Parathyroid adenoma (tissue), 2 donors: ENCODE data around the gene FSTL5.

ENCODE experiments used
- H2AFZ ChIP-seq: fragments of 300-600 bp; sonication (generic); one replicate; pipeline ENCODE4 v1.7.0; 2017; ENCODE audit warnings: antibody characterized with exemption, mild to moderate bottlenecking
- H3K27ac ChIP-seq: fragments of 300-600 bp; sonication (generic); one replicate; pipeline ENCODE4 v1.7.0; 2017
- H3K27me3 ChIP-seq: fragments of 300-600 bp; sonication (generic); one replicate; pipeline ENCODE4 v1.7.0; 2017; ENCODE audit warnings: low read length; ENCODE audit not compliant: control insufficient read depth, insufficient read depth
- H3K36me3 ChIP-seq: fragments of 300-600 bp; sonication (generic); one replicate; pipeline ENCODE4 v1.7.0; 2017; ENCODE audit warnings: low read length; ENCODE audit not compliant: control insufficient read depth, insufficient read depth
- H3K4me1 ChIP-seq: fragments of 300-600 bp; sonication (generic); one replicate; pipeline ENCODE4 v1.7.0; 2017; ENCODE audit warnings: control low read depth
- H3K4me2 ChIP-seq: fragments of 300-600 bp; sonication (generic); one replicate; pipeline ENCODE4 v1.7.0; 2017; ENCODE audit warnings: low read length
- H3K4me3 ChIP-seq: fragments of 300-600 bp; sonication (generic); one replicate; pipeline ENCODE4 v1.7.0; 2017; ENCODE audit warnings: low read depth, low read length
- H3K79me2 ChIP-seq: fragments of 300-600 bp; sonication (generic); one replicate; pipeline ENCODE4 v1.7.0; 2017; ENCODE audit warnings: control low read depth
- H3K9ac ChIP-seq: fragments of 300-600 bp; sonication (generic); one replicate; pipeline ENCODE4 v1.7.0; 2017; ENCODE audit warnings: mild to moderate bottlenecking
- H3K9me3 ChIP-seq: fragments of 300-600 bp; sonication (generic); one replicate; pipeline ENCODE4 v1.7.0; 2017; ENCODE audit warnings: low read length; ENCODE audit not compliant: control insufficient read depth
- CTCF ChIP-seq: fragments of 300-600 bp; sonication (generic); IDR thresholded peaks from one replicate; pipeline ENCODE4 v1.7.0; 2017; ENCODE audit warnings: antibody characterized with exemption, mild to moderate bottlenecking
- donor health status: primary hyperparathyroidism.

FSTL5 gene

GRCh38 chr4:162061214-162061613 lies 102.6 kb downstream of the FSTL5 start:
- Histone ChIP-seq H3K36me3 (no peaks in the 10 kb centered on the region), H3K79me2 (no peaks in the 10 kb centered on the region), H3K27ac (no peak overlapping the region), H3K4me1 (no peaks in the 10 kb centered on the region), H3K9ac (no peak overlapping the region), H3K4me3 (no peak overlapping the region), H3K27me3 (no peaks in the 10 kb centered on the region), H3K9me3 (no peaks in the 10 kb centered on the region), H3K4me2 (no peak overlapping the region), H2AFZ (no peak overlapping the region)
- TF ChIP-seq CTCF = no peak

- Histone ChIP-seq H3K27ac (no peak overlapping the region), H3K36me3 (no peaks in the 10 kb centered on the region), H3K27me3 (no peaks in the 10 kb centered on the region), H3K4me1 (no peaks in the 10 kb centered on the region), H3K9ac (no peak overlapping the region), H2AFZ (no peak overlapping the region), H3K9me3 (no peaks in the 10 kb centered on the region), H3K4me2 (no peak overlapping the region), H3K79me2 (no peaks in the 10 kb centered on the region), H3K4me3 (no peak overlapping the region)
- TF ChIP-seq CTCF = no peak
Measured at GRCh38 chr4:162059656-162060055, 104.1 kb downstream of the FSTL5 start.

DNA sequence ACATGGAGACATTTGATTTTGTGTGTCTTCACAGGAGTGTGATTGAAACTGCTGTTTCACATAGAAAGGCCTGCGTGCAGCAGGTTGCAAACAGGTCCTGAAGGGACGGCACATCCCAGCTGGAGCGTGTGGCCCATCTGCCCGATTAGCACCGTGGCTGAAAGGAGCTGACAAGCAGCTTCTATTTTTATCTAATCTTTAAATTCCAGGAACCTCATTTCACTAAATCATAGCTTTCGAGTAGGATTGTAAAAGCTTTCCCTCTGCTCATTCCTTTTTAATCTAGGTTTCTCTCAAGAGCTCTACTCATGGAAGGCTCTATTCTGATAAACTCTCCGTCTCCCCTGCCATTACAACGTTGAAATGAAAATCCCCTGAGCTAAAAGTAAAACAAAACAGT lies 106.8 kb downstream of the FSTL5 start:
- H3K27me3 ChIP-seq = no peaks in the 10 kb centered on the region
- no peak overlapping the region for H3K9ac ChIP-seq
- H2AFZ ChIP-seq = no peak overlapping the region
- no peaks in the 10 kb centered on the region for H3K79me2 ChIP-seq
- H3K27ac ChIP-seq = no peak overlapping the region
- no peaks in the 10 kb centered on the region for H3K9me3 ChIP-seq
- H3K4me1 ChIP-seq = no peaks in the 10 kb centered on the region
- no peak overlapping the region for H3K4me2 ChIP-seq
- H3K4me3 ChIP-seq = no peak overlapping the region
- TF ChIP-seq CTCF = no peak
- H3K36me3 ChIP-seq = no peaks in the 10 kb centered on the region

GRCh38 chr4:162046135-162046534 lies 117.7 kb downstream of the FSTL5 start:
- no peaks in the 10 kb centered on the region for H3K36me3 ChIP-seq
- no peaks in the 10 kb centered on the region for H3K79me2 ChIP-seq
- H3K9ac ChIP-seq = no peak overlapping the region
- H3K9me3 ChIP-seq = no peaks in the 10 kb centered on the region
- no peak overlapping the region for H3K27ac ChIP-seq
- no peak overlapping the region for H3K4me3 ChIP-seq
- no peaks in the 10 kb centered on the region for H3K4me1 ChIP-seq
- H2AFZ ChIP-seq = no peak overlapping the region
- H3K4me2 ChIP-seq = no peak overlapping the region
- TF ChIP-seq CTCF = no peak
- no peaks in the 10 kb centered on the region for H3K27me3 ChIP-seq

- Histone ChIP-seq H2AFZ (no peak overlapping the region), H3K27ac (no peak overlapping the region), H3K36me3 (no peaks in the 10 kb centered on the region), H3K9ac (no peak overlapping the region), H3K4me2 (no peak overlapping the region), H3K4me1 (no peaks in the 10 kb centered on the region), H3K4me3 (no peak overlapping the region), H3K9me3 (no peaks in the 10 kb centered on the region), H3K27me3 (no peaks in the 10 kb centered on the region), H3K79me2 (no peaks in the 10 kb centered on the region)
- no peak for TF ChIP-seq CTCF
Measured at GRCh38 chr4:162038112-162038511, 125.7 kb downstream of the FSTL5 start.
